Panc1 (cell line): ENCODE data around the gene KRTAP1-3.

ENCODE experiments used
- POLR2AphosphoS5 ChIP-seq: IDR thresholded peaks from 2 replicates; pipeline ENCODE4 v1.6.1; 2012; ENCODE audit warnings: mild to moderate bottlenecking, low read depth, low read length, moderate library complexity
- SIN3A ChIP-seq: IDR thresholded peaks from 2 replicates; pipeline ENCODE4 v1.6.1; 2012; ENCODE audit warnings: low read depth, mild to moderate bottlenecking, low read length, moderate library complexity, borderline replicate concordance; ENCODE audit not compliant: insufficient read depth
- TF ChIP-seq, protein P1 (sequence below): fragments of 450-650 bp; IDR thresholded peaks from 2 replicates; pipeline ENCODE4 v1.5.1; 2017; ENCODE audit warnings: mild to moderate bottlenecking
- TF ChIP-seq, protein P2 (sequence below), 2 experiments: IDR thresholded peaks; 2 replicates each; pipeline ENCODE4 v1.6.1; 2011 to 2012; ENCODE audit warnings: low read depth in 2 of 2, control low read depth in 1 of 2, low read length in 1 of 2, mild to moderate bottlenecking in 1 of 2, moderate library complexity in 1 of 2; ENCODE audit not compliant: insufficient read depth in 1 of 2

DNA sequence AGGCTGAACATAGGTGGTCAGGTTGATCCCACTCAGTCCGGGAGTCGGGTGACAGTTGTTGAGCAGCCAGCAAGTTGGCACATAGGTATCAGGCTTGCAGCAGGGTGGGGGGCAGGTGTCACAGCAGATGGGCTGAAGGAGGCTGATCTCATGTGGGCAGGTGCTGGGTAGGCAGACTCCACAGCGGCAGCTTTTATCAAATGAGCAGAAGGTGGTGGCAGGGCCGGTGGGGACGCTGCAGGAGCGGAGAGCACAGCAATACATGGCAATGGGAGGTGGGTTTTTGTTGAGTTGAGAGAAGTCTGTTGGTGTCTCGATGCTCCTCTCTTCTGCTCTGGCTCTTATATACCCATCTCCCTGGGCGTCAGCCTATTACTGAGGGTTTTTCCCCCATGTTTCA lies 25.9 kb downstream of the KRTAP1-3 start, which contains the start of gene KRTAP3-1:
- TF ChIP-seq, protein P1, sequence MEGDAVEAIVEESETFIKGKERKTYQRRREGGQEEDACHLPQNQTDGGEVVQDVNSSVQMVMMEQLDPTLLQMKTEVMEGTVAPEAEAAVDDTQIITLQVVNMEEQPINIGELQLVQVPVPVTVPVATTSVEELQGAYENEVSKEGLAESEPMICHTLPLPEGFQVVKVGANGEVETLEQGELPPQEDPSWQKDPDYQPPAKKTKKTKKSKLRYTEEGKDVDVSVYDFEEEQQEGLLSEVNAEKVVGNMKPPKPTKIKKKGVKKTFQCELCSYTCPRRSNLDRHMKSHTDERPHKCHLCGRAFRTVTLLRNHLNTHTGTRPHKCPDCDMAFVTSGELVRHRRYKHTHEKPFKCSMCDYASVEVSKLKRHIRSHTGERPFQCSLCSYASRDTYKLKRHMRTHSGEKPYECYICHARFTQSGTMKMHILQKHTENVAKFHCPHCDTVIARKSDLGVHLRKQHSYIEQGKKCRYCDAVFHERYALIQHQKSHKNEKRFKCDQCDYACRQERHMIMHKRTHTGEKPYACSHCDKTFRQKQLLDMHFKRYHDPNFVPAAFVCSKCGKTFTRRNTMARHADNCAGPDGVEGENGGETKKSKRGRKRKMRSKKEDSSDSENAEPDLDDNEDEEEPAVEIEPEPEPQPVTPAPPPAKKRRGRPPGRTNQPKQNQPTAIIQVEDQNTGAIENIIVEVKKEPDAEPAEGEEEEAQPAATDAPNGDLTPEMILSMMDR, result no peak
- TF ChIP-seq, protein P2, sequence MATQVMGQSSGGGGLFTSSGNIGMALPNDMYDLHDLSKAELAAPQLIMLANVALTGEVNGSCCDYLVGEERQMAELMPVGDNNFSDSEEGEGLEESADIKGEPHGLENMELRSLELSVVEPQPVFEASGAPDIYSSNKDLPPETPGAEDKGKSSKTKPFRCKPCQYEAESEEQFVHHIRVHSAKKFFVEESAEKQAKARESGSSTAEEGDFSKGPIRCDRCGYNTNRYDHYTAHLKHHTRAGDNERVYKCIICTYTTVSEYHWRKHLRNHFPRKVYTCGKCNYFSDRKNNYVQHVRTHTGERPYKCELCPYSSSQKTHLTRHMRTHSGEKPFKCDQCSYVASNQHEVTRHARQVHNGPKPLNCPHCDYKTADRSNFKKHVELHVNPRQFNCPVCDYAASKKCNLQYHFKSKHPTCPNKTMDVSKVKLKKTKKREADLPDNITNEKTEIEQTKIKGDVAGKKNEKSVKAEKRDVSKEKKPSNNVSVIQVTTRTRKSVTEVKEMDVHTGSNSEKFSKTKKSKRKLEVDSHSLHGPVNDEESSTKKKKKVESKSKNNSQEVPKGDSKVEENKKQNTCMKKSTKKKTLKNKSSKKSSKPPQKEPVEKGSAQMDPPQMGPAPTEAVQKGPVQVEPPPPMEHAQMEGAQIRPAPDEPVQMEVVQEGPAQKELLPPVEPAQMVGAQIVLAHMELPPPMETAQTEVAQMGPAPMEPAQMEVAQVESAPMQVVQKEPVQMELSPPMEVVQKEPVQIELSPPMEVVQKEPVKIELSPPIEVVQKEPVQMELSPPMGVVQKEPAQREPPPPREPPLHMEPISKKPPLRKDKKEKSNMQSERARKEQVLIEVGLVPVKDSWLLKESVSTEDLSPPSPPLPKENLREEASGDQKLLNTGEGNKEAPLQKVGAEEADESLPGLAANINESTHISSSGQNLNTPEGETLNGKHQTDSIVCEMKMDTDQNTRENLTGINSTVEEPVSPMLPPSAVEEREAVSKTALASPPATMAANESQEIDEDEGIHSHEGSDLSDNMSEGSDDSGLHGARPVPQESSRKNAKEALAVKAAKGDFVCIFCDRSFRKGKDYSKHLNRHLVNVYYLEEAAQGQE (IDR thresholded peaks at IDR 0.05; ENCODE audit: insufficient read depth in 1 of 2, low read depth in 2 of 2, low read length in 1 of 2), result no peak
- TF ChIP-seq SIN3A, result no peak
- TF ChIP-seq POLR2AphosphoS5, result no peak
